SK-N-SH (cell line): Measurements from ENCODE around the gene WDR17. TPM values are rescaled to one million over a fixed set of nuclear protein-coding genes. Genes with fewer than 3 reads are reported as not detected.

Source experiments
- CTCF ChIA-PET: fragments of 300-600, 350-600 bp; formaldehyde crosslinking; extraction: SDS; loops from one replicate; lab custom pipeline; 2021; lab: Yijun Ruan, JAX
- POLR2A ChIA-PET: fragments of 350-600 bp; sonication (Branson Sonifier 250); formaldehyde crosslinking; extraction: SDS; loops from one replicate; lab custom pipeline; 2020; ENCODE audit warnings: antibody characterized with exemption, inconsistent platforms; lab: Yijun Ruan, JAX
- DNase-seq: peaks from one replicate; pipeline ENCODE4 v3.0.0; 2012
- H2AFZ ChIP-seq: fragments of 200-600 bp; sonication (generic); 2 replicates; pipeline ENCODE4 v1.8.1; 2016; ENCODE audit warnings: antibody characterized with exemption, mild to moderate bottlenecking, low read depth
- H3F3A ChIP-seq: fragments of 200-600 bp; sonication (generic); replicated peaks from 2 replicates; pipeline ENCODE3; 2016; ENCODE audit warnings: antibody characterized with exemption, mild to moderate bottlenecking; ENCODE audit not compliant: insufficient read depth
- H3K27ac ChIP-seq, 2 experiments: fragments of 200-500 bp in 1 of 2; fragments of 200-600 bp in 1 of 2; sonication (Bioruptor generic) in 1 of 2; sonication (generic), shearing (Covaris generic) in 1 of 2; 2 replicates each; pipeline versions ENCODE4 v1.5.1 to v1.6.1; 2014 to 2016; ENCODE audit warnings: low read depth in 2 of 2, inconsistent platforms in 1 of 2, low read length in 1 of 2, mild to moderate bottlenecking in 1 of 2, mixed read lengths in 1 of 2
- H3K27me3 ChIP-seq: fragments of 200-600 bp; sonication (generic), shearing (Covaris generic); 2 replicates; pipeline ENCODE4 v1.6.1; 2016; ENCODE audit warnings: mixed run types; ENCODE audit not compliant: insufficient read depth
- H3K36me3 ChIP-seq, 2 experiments: fragments of 200-500 bp in 1 of 2; fragments of 200-600 bp in 1 of 2; sonication (Bioruptor generic) in 1 of 2; sonication (generic) in 1 of 2; replicated peaks in 1 of 2; 2 replicates each; pipeline versions ENCODE3 to v1.5.1; 2014 to 2016; ENCODE audit warnings: low read length in 1 of 2, mild to moderate bottlenecking in 1 of 2; ENCODE audit not compliant: insufficient read depth in 2 of 2, control insufficient read depth in 1 of 2
- H3K4me1 ChIP-seq, 2 experiments: fragments of 200-500 bp in 1 of 2; fragments of 200-600 bp in 1 of 2; sonication (Bioruptor generic) in 1 of 2; sonication (generic), shearing (Covaris generic) in 1 of 2; 2 replicates each; pipeline versions ENCODE4 v1.5.1 to v1.6.1; 2014 to 2016; ENCODE audit warnings: low read depth in 1 of 2, low read length in 1 of 2, mixed run types in 1 of 2; ENCODE audit not compliant: insufficient read depth in 2 of 2, control insufficient read depth in 1 of 2
- H3K4me2 ChIP-seq: fragments of 200-600 bp; sonication (generic), shearing (Covaris generic); 2 replicates; pipeline ENCODE4 v1.6.1; 2017; ENCODE audit warnings: mixed run types
- H3K4me3 ChIP-seq, 2 experiments: fragments of 200-500 bp in 1 of 2; fragments of 200-600 bp in 1 of 2; sonication (Bioruptor generic) in 1 of 2; sonication (generic), shearing (Covaris generic) in 1 of 2; 2 replicates each; pipeline versions ENCODE4 v1.5.1 to v1.8.1; 2014 to 2016; ENCODE audit warnings: low read depth in 2 of 2, inconsistent platforms in 1 of 2, low read length in 1 of 2, mild to moderate bottlenecking in 1 of 2, mixed read lengths in 1 of 2, moderate library complexity in 1 of 2
- H3K79me2 ChIP-seq: fragments of 200-600 bp; sonication (generic); 2 replicates; pipeline ENCODE4 v1.8.1; 2017; ENCODE audit warnings: mild to moderate bottlenecking; ENCODE audit not compliant: insufficient read depth
- H3K9ac ChIP-seq: fragments of 200-600 bp; sonication (generic); 2 replicates; pipeline ENCODE4 v1.6.1; 2017; ENCODE audit warnings: mixed run types
- H3K9me2 ChIP-seq: fragments of 200-600 bp; sonication (generic); 2 replicates; pipeline ENCODE4 v1.6.1; 2017; ENCODE audit warnings: mixed run types
- H3K9me3 ChIP-seq: fragments of 200-600 bp; sonication (generic); 2 replicates; pipeline ENCODE4 v1.6.1; 2017; ENCODE audit warnings: mixed run types, mild to moderate bottlenecking, moderate library complexity
- H4K20me1 ChIP-seq: fragments of 200-600 bp; sonication (generic); 2 replicates; pipeline ENCODE4 v1.6.1; 2017; ENCODE audit warnings: mild to moderate bottlenecking, mixed run types; ENCODE audit not compliant: insufficient read depth
- FOSL2 ChIP-seq: IDR thresholded peaks from 2 replicates; pipeline ENCODE4 v1.4.0; 2012; ENCODE audit warnings: low read depth, mild to moderate bottlenecking, moderate library complexity, borderline replicate concordance
- GATA2 ChIP-seq: sonication (generic); formaldehyde crosslinking; IDR thresholded peaks from 2 replicates; pipeline ENCODE4 v1.5.0; 2020; ENCODE audit warnings: mild to moderate bottlenecking, missing genetic modification reagents
- IRF3 ChIP-seq: fragments of 150-350 bp; IDR thresholded peaks from 2 replicates; pipeline ENCODE4 v1.6.1; 2016; ENCODE audit warnings: mild to moderate bottlenecking, low read depth, low read length
- NFIC ChIP-seq: IDR thresholded peaks from 2 replicates; pipeline ENCODE4 v1.4.0; 2012; ENCODE audit warnings: borderline replicate concordance
- NRF1 ChIP-seq: IDR thresholded peaks from 2 replicates; pipeline ENCODE4 v1.6.1; 2012; ENCODE audit warnings: low read depth, mild to moderate bottlenecking, low read length
- PBX3 ChIP-seq: IDR thresholded peaks from 2 replicates; pipeline ENCODE4; 2012
- SIN3A ChIP-seq: IDR thresholded peaks from 2 replicates; pipeline ENCODE4 v1.6.1; 2012; ENCODE audit warnings: low read depth, mild to moderate bottlenecking, low read length, moderate library complexity, borderline replicate concordance
- SMC3 ChIP-seq: IDR thresholded peaks from 2 replicates; pipeline ENCODE4 v1.6.1; 2012; ENCODE audit warnings: low read depth, low read length, improper control_type of control experiment
- TCF12 ChIP-seq: IDR thresholded peaks from 2 replicates; pipeline ENCODE4 v1.4.0; 2012
- USF1 ChIP-seq: IDR thresholded peaks from 2 replicates; pipeline ENCODE4 v1.4.0; 2012; ENCODE audit warnings: low read depth, borderline replicate concordance
- USF2 ChIP-seq: fragments of 150-350 bp; IDR thresholded peaks from 2 replicates; pipeline ENCODE4 v1.6.1; 2017; ENCODE audit warnings: antibody characterized with exemption, low read length, low read depth, borderline replicate concordance
- YY1 ChIP-seq: IDR thresholded peaks from 2 replicates; pipeline ENCODE4 v1.4.0; 2012; ENCODE audit warnings: low read depth, mild to moderate bottlenecking
- WGBS: methylation state at CpG from one replicate; pipeline ENCODE4 v1.1.6; 2017; ENCODE audit warnings: low lambda C conversion rate; 5-methylcytosine and 5-hydroxymethylcytosine counted together
- polyA plus RNA-seq, 3 experiments: library from polyadenylated mRNA; depleted of rRNA; stranded (reverse); fragments of >200 nt; gene quantifications; 2 replicates each; pipeline ENCODE4 v1.2.3, GENCODE V29; 2012

Gene WDR17
- polyA plus RNA-seq, 1 of the 3 experiments (the other 2 are of a cell fraction) = 0.72 TPM

GRCh38 chr4:176064539-176064938, 1.1 kb upstream of the WDR17 start:
- 89% methylated on average over 2 of the region's 2 CpGs for WGBS
- Histone ChIP-seq H3K9me3 (no peaks in the 10 kb centered on the region), H2AFZ (no peak overlapping the region), H3K4me3 (no peak overlapping the region), H3K27ac (no peak overlapping the region), H3K4me2 (no peak overlapping the region), H3K79me2 (no peaks in the 10 kb centered on the region), H3K36me3 (no peaks in the 10 kb centered on the region), H3F3A (no peaks in the 10 kb centered on the region), H3K9ac (no peak overlapping the region), H3K27me3 (no peaks in the 10 kb centered on the region), H3K4me1 (no peaks in the 10 kb centered on the region; a peak in 2 of 4 replicates), H4K20me1 (no peaks in the 10 kb centered on the region), H3K9me2 (no peaks in the 10 kb centered on the region; the same call in 1 of the 2 replicates)
- no peak for DNase-seq
- TF ChIP-seq GATA2 (CRISPR knock-in tag) (no peak), SIN3A (no peak), IRF3 (no peak), YY1 (no peak), PBX3 (no peak)
- POLR2A ChIA-PET = no interaction called here
- CTCF ChIA-PET = interaction anchor here (1.3 to 2.1 kb wide), 2 partner anchors 9 to 213 kb away, joined by 4 to 8 read pairs; no protein-coding TSS in a partner anchor

GRCh38 chr4:176066757-176067156, 1.1 kb downstream of the WDR17 start:
- WGBS = 70% methylated on average over 6 of the region's 6 CpGs
- H3K27me3 ChIP-seq = no peaks in the 10 kb centered on the region
- no peaks in the 10 kb centered on the region for H3K9me2 ChIP-seq
- no peaks in the 10 kb centered on the region for H4K20me1 ChIP-seq
- H3K4me2 ChIP-seq = no peak overlapping the region
- no peak overlapping the region for H3K27ac ChIP-seq
- H3K36me3 ChIP-seq = no peaks in the 10 kb centered on the region
- H3F3A ChIP-seq = no peaks in the 10 kb centered on the region
- no peak overlapping the region for H2AFZ ChIP-seq
- H3K4me3 ChIP-seq = no peak overlapping the region; a peak in 1 of 4 replicates
- no peak for DNase-seq
- no peaks in the 10 kb centered on the region; a peak in 2 of 4 replicates for H3K4me1 ChIP-seq
- no peaks in the 10 kb centered on the region for H3K9me3 ChIP-seq
- TF ChIP-seq TCF12 = no peak
- TF ChIP-seq, all 33 proteins: peak for 0
- ChIA-PET CTCF (interaction anchor here (1.2 to 1.7 kb wide), 2 partner anchors 57 to 274 kb away, joined by 3 to 6 read pairs; no protein-coding TSS in a partner anchor), POLR2A (no interaction called here)
- no peaks in the 10 kb centered on the region for H3K79me2 ChIP-seq
- no peak overlapping the region for H3K9ac ChIP-seq

GRCh38 chr4:176077561-176077960, 11.9 kb downstream of the WDR17 start:
- no peaks in the 10 kb centered on the region for H3F3A ChIP-seq
- H3K9me3 ChIP-seq = no peaks in the 10 kb centered on the region
- H3K79me2 ChIP-seq = no peaks in the 10 kb centered on the region
- ChIA-PET POLR2A (no interaction called here), CTCF (interaction anchor here (0.8 to 1.5 kb wide), 2 partner anchors 9 to 263 kb away, joined by 3 to 4 read pairs; no protein-coding TSS in a partner anchor)
- no peak overlapping the region for H3K27ac ChIP-seq
- no peak overlapping the region for H3K9ac ChIP-seq
- no peaks in the 10 kb centered on the region for H4K20me1 ChIP-seq
- H3K4me2 ChIP-seq = no peak overlapping the region
- no peaks in the 10 kb centered on the region for H3K4me1 ChIP-seq
- no peaks in the 10 kb centered on the region for H3K9me2 ChIP-seq
- no peak overlapping the region for H2AFZ ChIP-seq
- no peaks in the 10 kb centered on the region for H3K27me3 ChIP-seq
- no peak overlapping the region for H3K4me3 ChIP-seq
- DNase-seq = no peak
- H3K36me3 ChIP-seq = no peaks in the 10 kb centered on the region
- TF ChIP-seq FOSL2 (no peak), NFIC (no peak), NRF1 (no peak), USF2 (no peak), USF1 (no peak), PBX3 (no peak), SMC3 (no peak), GATA2 (CRISPR knock-in tag) (no peak)
- TF ChIP-seq, all 33 proteins: peak for 0
